Endothelial cell of umbilical vein (primary cell): ENCODE results near the gene RNF11. TPM values are rescaled to one million over a fixed set of nuclear protein-coding genes. Genes with fewer than 3 reads are reported as not detected.

Experiments
- BruUV-seq: library from RNA; stranded (reverse); fragments of 400-500 nt; replicated peaks from 2 replicates; lab custom pipeline; 2021; lab: Mats Ljungman, UMichigan
- CTCF ChIA-PET: fragments of 300-600, 350-600 bp; sonication (Branson Sonifier 250); formaldehyde crosslinking; loops from one replicate; lab custom pipeline; 2021; ENCODE audit warnings: antibody characterized with exemption, inconsistent platforms; lab: Charles Lee
- POLR2A ChIA-PET: fragments of 300-600, 350-600 bp; sonication (Branson Sonifier 250); formaldehyde crosslinking; loops from one replicate; lab custom pipeline; 2021; ENCODE audit warnings: antibody characterized with exemption, inconsistent platforms; lab: Charles Lee
- DNase-seq: peaks from one replicate; pipeline ENCODE4 v3.0.0-alpha.2; 2011; ENCODE audit warnings: low read depth, low spot score
- FAIRE-seq: peaks from 2 replicates; lab custom pipeline; 2011; peaks lifted over from hg19 to GRCh38; lab: Jason Lieb, UNC
- H2AFZ ChIP-seq: 2 replicates; pipeline ENCODE4 v1.6.0; 2012; ENCODE audit warnings: low read depth, low read length, control low read depth, inconsistent platforms
- H3K27ac ChIP-seq: 2 replicates; pipeline ENCODE4 v1.5.1; 2011; ENCODE audit warnings: low read depth, mild to moderate bottlenecking, control low read depth, low read length, moderate library complexity; ENCODE audit not compliant: insufficient read depth
- H3K27me3 ChIP-seq, 2 experiments: 2 replicates each; pipeline versions ENCODE4 v1.6.0 to v1.6.1; 2011; ENCODE audit warnings: low read length in 2 of 2, mixed read lengths in 1 of 2; ENCODE audit not compliant: control insufficient read depth in 2 of 2, insufficient read depth in 2 of 2
- H3K36me3 ChIP-seq, 2 experiments: 2 replicates in 1 of 2; 3 replicates in 1 of 2; pipeline ENCODE4 v1.5.1; 2011; ENCODE audit warnings: low read length in 2 of 2, mild to moderate bottlenecking in 1 of 2, moderate library complexity in 1 of 2; ENCODE audit not compliant: control insufficient read depth in 2 of 2, insufficient read depth in 2 of 2; ENCODE audit errors: extremely low read depth in 1 of 2
- H3K4me1 ChIP-seq: 3 replicates; pipeline ENCODE4 v1.5.1; 2011; ENCODE audit warnings: mild to moderate bottlenecking, low read length; ENCODE audit not compliant: control insufficient read depth, insufficient read depth; ENCODE audit errors: extremely low read depth
- H3K4me2 ChIP-seq: 2 replicates; pipeline ENCODE4 v1.6.1; 2011; ENCODE audit warnings: low read length, control low read depth, mixed read lengths; ENCODE audit not compliant: insufficient read depth
- H3K4me3 ChIP-seq, 3 experiments: fragments of 200-600 bp in 1 of 3; sonication (generic), shearing (Covaris generic) in 1 of 3; replicated peaks in 1 of 3; 2 replicates each; pipeline ENCODE4 v1.5.1; 2011 to 2016; ENCODE audit warnings: control low read depth in 3 of 3, low read length in 3 of 3, mild to moderate bottlenecking in 2 of 3, inconsistent platforms in 1 of 3, low read depth in 1 of 3, moderate library complexity in 1 of 3; ENCODE audit not compliant: insufficient read depth in 1 of 3
- H3K79me2 ChIP-seq: 2 replicates; pipeline ENCODE4 v1.6.0; 2012; ENCODE audit warnings: low read length, inconsistent platforms; ENCODE audit not compliant: control insufficient read depth, insufficient read depth
- H3K9ac ChIP-seq: replicated peaks from 2 replicates; pipeline ENCODE3; 2011; ENCODE audit warnings: low read length, control low read depth; ENCODE audit not compliant: insufficient read depth; ENCODE audit errors: extremely low read depth
- H3K9me1 ChIP-seq: replicated peaks from 3 replicates; pipeline ENCODE4 v1.6.0; 2011; ENCODE audit warnings: mild to moderate bottlenecking, low read length; ENCODE audit not compliant: control insufficient read depth, insufficient read depth; ENCODE audit errors: extremely low read depth
- H3K9me3 ChIP-seq: replicated peaks from 2 replicates; pipeline ENCODE4 v1.5.1; 2012; ENCODE audit warnings: low read length, inconsistent platforms; ENCODE audit not compliant: control insufficient read depth, insufficient read depth
- H4K20me1 ChIP-seq: replicated peaks from 2 replicates; pipeline ENCODE3; 2011; ENCODE audit warnings: mild to moderate bottlenecking, low read length; ENCODE audit not compliant: control insufficient read depth, insufficient read depth; ENCODE audit errors: extremely low read depth
- CTCF ChIP-seq, 2 donors: IDR thresholded peaks; 1 replicate in 1 of 2; 2 replicates in 1 of 2; pipeline ENCODE4 v1.5.1; 2011; ENCODE audit warnings: low read length in 2 of 2, mild to moderate bottlenecking in 2 of 2, moderate library complexity in 2 of 2, control low read depth in 1 of 2, inconsistent platforms in 1 of 2, low read depth in 1 of 2; ENCODE audit not compliant: insufficient read depth in 1 of 2; ENCODE audit errors: extremely low read depth in 1 of 2
- EZH2 ChIP-seq: IDR thresholded peaks from 2 replicates; pipeline ENCODE4 v1.6.1; 2012; ENCODE audit warnings: borderline replicate concordance, low read depth, mild to moderate bottlenecking, moderate library complexity, low read length, inconsistent platforms; ENCODE audit not compliant: severe bottlenecking
- FOS ChIP-seq: IDR thresholded peaks from 2 replicates; pipeline ENCODE4 v1.6.1; 2011; ENCODE audit warnings: mild to moderate bottlenecking, low read length, moderate library complexity, borderline replicate concordance; ENCODE audit not compliant: insufficient read depth
- GATA2 ChIP-seq: IDR thresholded peaks from 2 replicates; pipeline ENCODE4 v1.7.0; 2011; ENCODE audit warnings: low read depth, mild to moderate bottlenecking, moderate library complexity, mixed read lengths, low read length; ENCODE audit not compliant: insufficient read length, insufficient read depth
- JUN ChIP-seq: IDR thresholded peaks from 2 replicates; pipeline ENCODE4 v1.6.1; 2011; ENCODE audit warnings: borderline replicate concordance, low read depth; ENCODE audit not compliant: insufficient read length, insufficient read depth
- MAX ChIP-seq: IDR thresholded peaks from 2 replicates; pipeline ENCODE4 v1.6.1; 2011; ENCODE audit not compliant: insufficient read depth, insufficient read length
- MYC ChIP-seq: IDR thresholded peaks from one replicate; pipeline ENCODE4 v1.6.1; 2011; ENCODE audit warnings: mild to moderate bottlenecking, low read depth, low read length
- POLR2A ChIP-seq: IDR thresholded peaks from 2 replicates; pipeline ENCODE4 v1.6.1; 2012; ENCODE audit warnings: low read depth, mild to moderate bottlenecking, control low read depth, low read length
- POLR2AphosphoS5 ChIP-seq: IDR thresholded peaks from 2 replicates; pipeline ENCODE4 v1.6.1; 2012; ENCODE audit warnings: low read depth, mild to moderate bottlenecking, control low read depth, low read length, moderate library complexity; ENCODE audit not compliant: insufficient read depth
- dilution Hi-C: fragments of 300-500 bp; cut with MboI; formaldehyde crosslinking; loops from one replicate; pipeline ENCODE4 v1.15.0; 2019; ENCODE audit warnings: low sequenced_read_pairs; ENCODE audit not compliant: extremely low pct_ligation_motif_present
- intact Hi-C: fragments of 100-400 bp; cut with micrococcal nuclease; formaldehyde crosslinking; loops from one replicate; pipeline ENCODE4 v1.10.0; 2022
- polyA plus RNA-seq, 4 experiments: library from polyadenylated mRNA; depleted of rRNA in 3 of 4; stranded (reverse) in 3 of 4; unstranded in 1 of 4; fragments of >200 nt; gene quantifications; 2 replicates each; pipeline versions ENCODE4 v1.2.1 to v1.2.3, GENCODE V29; 2011 to 2012; ENCODE audit warnings: missing spikeins in 1 of 4
- total RNA-seq: library from RNA; stranded (reverse); gene quantifications from 2 replicates; pipeline ENCODE4 v1.2.3, GENCODE V29; 2021

RNF11 gene
- total and polyA plus RNA-seq, 2 donors (not counting 3 experiments of a cell fraction or from before 2014, with no cell fraction given): 75.2 to 82.9 TPM

GRCh38 chr1:51311826-51312225 is 75.8 kb downstream of the RNF11 start:
- Histone ChIP-seq H3K9ac (no peak overlapping the region), H3K4me3 (no peak overlapping the region), H4K20me1 (no peaks in the 10 kb centered on the region), H3K27me3 (no peaks in the 10 kb centered on the region), H2AFZ (no peak overlapping the region), H3K27ac (no peak overlapping the region), H3K79me2 (no peaks in the 10 kb centered on the region), H3K4me2 (no peak overlapping the region), H3K36me3 (no peaks in the 10 kb centered on the region), H3K4me1 (peaks cover 28% of the 10 kb centered on the region), H3K9me3 (no peaks in the 10 kb centered on the region), H3K9me1 (no peaks in the 10 kb centered on the region)
- CTCF ChIA-PET: interaction anchor here (0.9 to 2.4 kb wide), 2 partner anchors 16 to 25 kb away, joined by 3 to 15 read pairs; no protein-coding TSS in a partner anchor
- no TSS peak for BruUV-seq
- no peak for TF ChIP-seq MAX
- no peak for TF ChIP-seq POLR2A
- no peak for TF ChIP-seq CTCF (IDR thresholded peaks at IDR 0.05; ENCODE audit: extremely low read depth in 1 of 2, insufficient read depth in 1 of 2, low read depth in 1 of 2, low read length in 2 of 2)
- TF ChIP-seq JUN: no peak
- no peak for TF ChIP-seq FOS
- no peak for TF ChIP-seq MYC
- no peak for TF ChIP-seq EZH2
- TF ChIP-seq GATA2: no peak
- no peak for TF ChIP-seq POLR2AphosphoS5
- dilution Hi-C loops: no loop called here
- intact Hi-C loops: loop anchor here (2.0 kb wide), 1 partner anchor 19 kb away; the partner anchor contains the start of gene TTC39A
- FAIRE-seq (no peak), DNase-seq (no peak)
- POLR2A ChIA-PET: no interaction called here
